Measurements from ENCODE around the gene NBPF11.
"Not testable (repeated sequence)": the region's sequence is repeated elsewhere in the genome, so short reads cannot be mapped to it uniquely, and the experiment has no call there.

DNA sequence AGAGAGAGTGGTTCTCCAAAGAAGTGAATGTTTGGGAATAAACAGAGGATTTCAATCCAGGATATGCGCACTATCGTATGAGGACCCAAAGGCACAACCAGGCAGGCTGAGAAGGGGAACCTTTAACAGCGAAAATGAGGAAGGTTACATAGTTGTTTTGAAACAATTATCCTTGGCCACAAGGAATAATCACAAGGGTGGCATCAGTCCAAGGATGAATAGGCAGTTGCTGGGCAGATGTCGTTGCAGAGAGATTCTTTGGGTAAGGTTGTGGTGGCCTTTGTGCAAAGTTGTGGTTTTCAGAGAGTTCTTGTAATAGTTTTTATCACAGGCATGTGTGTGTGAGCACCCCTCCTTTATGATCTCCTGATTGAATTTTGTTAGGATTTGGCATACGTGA is 94.7 kb downstream of the NBPF11 start:
- TF ChIP-seq, protein P1, sequence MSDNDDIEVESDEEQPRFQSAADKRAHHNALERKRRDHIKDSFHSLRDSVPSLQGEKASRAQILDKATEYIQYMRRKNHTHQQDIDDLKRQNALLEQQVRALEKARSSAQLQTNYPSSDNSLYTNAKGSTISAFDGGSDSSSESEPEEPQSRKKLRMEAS (CRISPR knock-in tag; IDR thresholded peaks at IDR 0.05) = not testable (repeated sequence)
- TF ChIP-seq, protein P2, sequence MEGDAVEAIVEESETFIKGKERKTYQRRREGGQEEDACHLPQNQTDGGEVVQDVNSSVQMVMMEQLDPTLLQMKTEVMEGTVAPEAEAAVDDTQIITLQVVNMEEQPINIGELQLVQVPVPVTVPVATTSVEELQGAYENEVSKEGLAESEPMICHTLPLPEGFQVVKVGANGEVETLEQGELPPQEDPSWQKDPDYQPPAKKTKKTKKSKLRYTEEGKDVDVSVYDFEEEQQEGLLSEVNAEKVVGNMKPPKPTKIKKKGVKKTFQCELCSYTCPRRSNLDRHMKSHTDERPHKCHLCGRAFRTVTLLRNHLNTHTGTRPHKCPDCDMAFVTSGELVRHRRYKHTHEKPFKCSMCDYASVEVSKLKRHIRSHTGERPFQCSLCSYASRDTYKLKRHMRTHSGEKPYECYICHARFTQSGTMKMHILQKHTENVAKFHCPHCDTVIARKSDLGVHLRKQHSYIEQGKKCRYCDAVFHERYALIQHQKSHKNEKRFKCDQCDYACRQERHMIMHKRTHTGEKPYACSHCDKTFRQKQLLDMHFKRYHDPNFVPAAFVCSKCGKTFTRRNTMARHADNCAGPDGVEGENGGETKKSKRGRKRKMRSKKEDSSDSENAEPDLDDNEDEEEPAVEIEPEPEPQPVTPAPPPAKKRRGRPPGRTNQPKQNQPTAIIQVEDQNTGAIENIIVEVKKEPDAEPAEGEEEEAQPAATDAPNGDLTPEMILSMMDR (IDR thresholded peaks at IDR 0.05) = not testable (repeated sequence)
- TF ChIP-seq SMAD3 (CRISPR knock-in tag; IDR thresholded peaks at IDR 0.05; ENCODE audit: borderline replicate concordance) = not testable (repeated sequence)
